GM12892 (cell line): ENCODE results near the gene ATF5.

ENCODE experiments used
- DNase-seq: peaks from one replicate; pipeline ENCODE4 v3.0.0; 2011; ENCODE audit not compliant: insufficient read length
- FAIRE-seq: peaks from 2 replicates; lab custom pipeline; 2011; peaks lifted over from hg19 to GRCh38; lab: Jason Lieb, UNC
- POLR2A ChIP-seq: IDR thresholded peaks from 2 replicates; pipeline ENCODE4 v1.6.1; 2011; ENCODE audit warnings: low read depth, low read length, control low read depth
- POLR2AphosphoS5 ChIP-seq: IDR thresholded peaks from 2 replicates; pipeline ENCODE4 v1.6.1; 2011; ENCODE audit warnings: low read depth, low read length, control low read depth
- TAF1 ChIP-seq: IDR thresholded peaks from 2 replicates; pipeline ENCODE4 v1.6.1; 2011; ENCODE audit warnings: low read depth, mild to moderate bottlenecking, control low read depth, low read length, borderline replicate concordance

ATF5 gene

GRCh38 chr19:49896863-49897621 lies 32.0 kb upstream of the ATF5 start, which contains the start of gene IL4I1:
TSS of gene IL4I1 (minus strand) at chr19:49896887. CDS start at chr19:49896160, 727 bp downstream.
- DNase-seq (peak; percentile 79), FAIRE-seq (peak; percentile 98)
- TF ChIP-seq POLR2AphosphoS5 (peak; percentile 74; the same call in 1 of the 2 replicates), TAF1 (0 out of 2 replicates have a peak, but pooled peaks have one; percentile 57), POLR2A (peak; percentile 72)

GRCh38 chr19:49904136-49904535 lies 24.9 kb upstream of the ATF5 start:
- no peak for DNase-seq
- FAIRE-seq, result peak; percentile 9
- TF ChIP-seq TAF1 (no peak), POLR2AphosphoS5 (no peak), POLR2A (no peak)

- DNase-seq, result no peak
- TF ChIP-seq POLR2AphosphoS5 (no peak; the same call in none of the 2 replicates), POLR2A (peak; percentile 38; the same call in 1 of the 2 replicates)
- peak; percentile 73 for FAIRE-seq
These were observed 22.0 kb upstream of the ATF5 start for GRCh38 chr19:49906879-49907564.

GRCh38 chr19:49907745-49908446 lies 21.1 kb upstream of the ATF5 start:
- no peak for DNase-seq
- TF ChIP-seq POLR2A (0 out of 2 replicates have a peak, but pooled peaks have one; percentile 15), POLR2AphosphoS5 (no peak; the same call in 1 of the 2 replicates)
- peak; percentile 95 for FAIRE-seq

GRCh38 chr19:49908480-49909420 lies 20.3 kb upstream of the ATF5 start:
- TF ChIP-seq POLR2AphosphoS5 (no peak), POLR2A (0 out of 2 replicates have a peak, but pooled peaks have one; percentile 1), TAF1 (no peak)
- FAIRE-seq (no peak), DNase-seq (no peak)

- FAIRE-seq, result no peak
- DNase-seq, result no peak
- no peak; the same call in 1 of the 2 replicates for TF ChIP-seq POLR2A
- peak; percentile 3; the same call in 1 of the 2 replicates for TF ChIP-seq POLR2AphosphoS5
These were observed 18.8 kb upstream of the ATF5 start for GRCh38 chr19:49910179-49910578.

GRCh38 chr19:49911381-49912145 lies 17.4 kb upstream of the ATF5 start:
- DNase-seq (no peak), FAIRE-seq (peak; percentile 93)

GRCh38 chr19:49912965-49913685 lies 15.9 kb upstream of the ATF5 start:
- no peak for DNase-seq
- FAIRE-seq, result peak; percentile 84
- TF ChIP-seq POLR2A, result 0 out of 2 replicates have a peak, but pooled peaks have one; percentile 17
- TF ChIP-seq TAF1, result no peak
- TF ChIP-seq POLR2AphosphoS5, result no peak

More at GRCh38 chr19:49911381-49912145, 17.4 kb upstream of the ATF5 start:
- TF ChIP-seq POLR2A, result peak; percentile 75
- TF ChIP-seq TAF1, result no peak
- TF ChIP-seq POLR2AphosphoS5, result peak; percentile 84

GRCh38 chr19:49913720-49914119 lies 15.3 kb upstream of the ATF5 start:
- no peak for DNase-seq
- no peak for FAIRE-seq
- TF ChIP-seq TAF1 (no peak), POLR2A (no peak), POLR2AphosphoS5 (no peak)
